G401.6 (cell line): ENCODE results near the gene CSRNP2.
"Not testable (repeated sequence)": the region's sequence is repeated elsewhere in the genome, so short reads cannot be mapped to it uniquely, and the experiment has no call there.

ENCODE experiments used
- FAIRE-seq: peaks from 2 replicates; lab custom pipeline; 2012; peaks lifted over from hg19 to GRCh38; lab: Jason Lieb, UNC

Gene CSRNP2

GRCh38 chr12:51027342-51027835, 56.0 kb downstream of the CSRNP2 start:
- no peak for FAIRE-seq

- peak; percentile 82 for FAIRE-seq
Observed at GRCh38 chr12:51025836-51026638, 57.4 kb downstream of the CSRNP2 start, which contains the start of gene SLC11A2. Gene SLC11A2, minus strand, starts transcription at chr12:51026384. Its CDS starts 15,656 bp downstream, at chr12:51010728.

GRCh38 chr12:51025338-51025835, 58.0 kb downstream of the CSRNP2 start:
- FAIRE-seq, result no peak

GRCh38 chr12:51023625-51024382, 59.6 kb downstream of the CSRNP2 start:
- FAIRE-seq, result no peak

- no peak for FAIRE-seq
Observed at GRCh38 chr12:51021694-51022093, 61.7 kb downstream of the CSRNP2 start.

GRCh38 chr12:51020448-51021182, 62.8 kb downstream of the CSRNP2 start:
- no peak for FAIRE-seq

- FAIRE-seq, result no peak
Observed at GRCh38 chr12:51019927-51020326, 63.5 kb downstream of the CSRNP2 start.

GRCh38 chr12:51018956-51019355, 64.4 kb downstream of the CSRNP2 start:
- FAIRE-seq, result no peak

- no peak for FAIRE-seq
Observed at GRCh38 chr12:51017452-51017851, 65.9 kb downstream of the CSRNP2 start.

GRCh38 chr12:51014467-51014866, 68.9 kb downstream of the CSRNP2 start:
- not testable (repeated sequence) for FAIRE-seq

GRCh38 chr12:51013441-51013840, 70.0 kb downstream of the CSRNP2 start:
- FAIRE-seq, result no peak

GRCh38 chr12:51012570-51013236, 70.7 kb downstream of the CSRNP2 start:
- no peak for FAIRE-seq

GRCh38 chr12:51011955-51012354, 71.4 kb downstream of the CSRNP2 start:
- no peak for FAIRE-seq
